Upper lobe of right lung (tissue), 1 donor: Measurements from ENCODE around the gene NBAS. TPM values are rescaled to one million over a fixed set of nuclear protein-coding genes. Genes with fewer than 3 reads are reported as not detected.

Experiments
- ATAC-seq: fragments of 200-7000 bp; cut with Tn5 transposase; one replicate; pipeline ENCODE4 v1.9.1; 2020; ENCODE audit warnings: mild to moderate bottlenecking, moderate library complexity
- DNase-seq: peaks from one replicate; pipeline ENCODE4 v3.0.0-alpha.2; 2020
- H3K27ac ChIP-seq: fragments of 200-600 bp; one replicate; pipeline ENCODE4 v1.8.0; 2022
- H3K27me3 ChIP-seq: fragments of 200-600 bp; one replicate; pipeline ENCODE4 v1.8.0; 2022; ENCODE audit warnings: mild to moderate bottlenecking
- H3K36me3 ChIP-seq: fragments of 200-600 bp; one replicate; pipeline ENCODE4 v1.8.0; 2022
- H3K4me1 ChIP-seq: fragments of 200-600 bp; one replicate; pipeline ENCODE4 v1.8.0; 2022
- H3K4me3 ChIP-seq: fragments of 200-600 bp; one replicate; pipeline ENCODE4 v1.8.0; 2022; ENCODE audit warnings: mild to moderate bottlenecking
- H3K9me3 ChIP-seq: fragments of 200-600 bp; one replicate; pipeline ENCODE4 v1.8.0; 2022
- CTCF ChIP-seq: fragments of 200-600 bp; IDR thresholded peaks from one replicate; pipeline ENCODE4 v1.8.0; 2022; ENCODE audit warnings: antibody characterized with exemption
- intact Hi-C: fragments of 100-400 bp; cut with DNase I; formaldehyde crosslinking; loops from one replicate; pipeline ENCODE4 v1.11.0; 2022
- total RNA-seq: library from RNA; stranded (reverse); fragmentation: NEBNext Ultra II Directional; extraction: Animal tissue kit (Norgen Biotek cat#: 25700); gene quantifications from one replicate; pipeline ENCODE4 v1.2.1, GENCODE V29; 2021
- donor health status: DM: no; HTN: yes; CAD: no; lungs with severe emphysema.

The NBAS gene
- total RNA-seq, 1 donor from 2014 or later: 38.8 TPM

- Histone ChIP-seq H3K36me3 (peaks cover 19% of the 10 kb centered on the region), H3K27me3 (no peaks in the 10 kb centered on the region), H3K4me1 (no peaks in the 10 kb centered on the region), H3K9me3 (no peaks in the 10 kb centered on the region), H3K4me3 (no peak overlapping the region), H3K27ac (no peak overlapping the region)
- intact Hi-C loops: no loop called here
- TF ChIP-seq CTCF: no peak
- ATAC-seq: no peak
- no peak for DNase-seq
Measured at GRCh38 chr2:15284614-15285013, 276.5 kb downstream of the NBAS start.

- TF ChIP-seq CTCF: no peak
- ATAC-seq: no peak
- Histone ChIP-seq H3K27me3 (no peaks in the 10 kb centered on the region), H3K27ac (no peak overlapping the region), H3K4me1 (no peaks in the 10 kb centered on the region), H3K36me3 (peaks cover 13% of the 10 kb centered on the region), H3K9me3 (no peaks in the 10 kb centered on the region), H3K4me3 (no peak overlapping the region)
- intact Hi-C loops: no loop called here
- no peak for DNase-seq
Measured at GRCh38 chr2:15281681-15282080, 279.5 kb downstream of the NBAS start.

- Histone ChIP-seq H3K9me3 (no peaks in the 10 kb centered on the region), H3K36me3 (peaks cover 20% of the 10 kb centered on the region), H3K27ac (no peak overlapping the region), H3K4me3 (no peak overlapping the region), H3K27me3 (no peaks in the 10 kb centered on the region), H3K4me1 (no peaks in the 10 kb centered on the region)
- TF ChIP-seq CTCF: no peak
- ATAC-seq (no peak), DNase-seq (no peak)
- intact Hi-C loops: no loop called here
Measured at GRCh38 chr2:15279201-15279876, 281.8 kb downstream of the NBAS start.

GRCh38 chr2:15278296-15278695 is 282.8 kb downstream of the NBAS start:
- Histone ChIP-seq H3K36me3 (peaks cover 20% of the 10 kb centered on the region), H3K27ac (no peak overlapping the region), H3K27me3 (no peaks in the 10 kb centered on the region), H3K4me3 (no peak overlapping the region), H3K9me3 (no peaks in the 10 kb centered on the region), H3K4me1 (no peaks in the 10 kb centered on the region)
- intact Hi-C loops: no loop called here
- no peak for TF ChIP-seq CTCF
- DNase-seq: no peak
- ATAC-seq: no peak

GRCh38 chr2:15275346-15275745 is 285.8 kb downstream of the NBAS start:
- H3K4me3 ChIP-seq: no peak overlapping the region
- no peaks in the 10 kb centered on the region for H3K4me1 ChIP-seq
- DNase-seq (no peak), ATAC-seq (no peak)
- no peaks in the 10 kb centered on the region for H3K9me3 ChIP-seq
- no peaks in the 10 kb centered on the region for H3K27me3 ChIP-seq
- intact Hi-C loops: no loop called here
- TF ChIP-seq CTCF: no peak
- H3K36me3 ChIP-seq: peaks cover 20% of the 10 kb centered on the region
- no peak overlapping the region for H3K27ac ChIP-seq

- H3K4me1 ChIP-seq: no peaks in the 10 kb centered on the region
- H3K9me3 ChIP-seq: no peaks in the 10 kb centered on the region
- DNase-seq: no peak
- intact Hi-C loops: no loop called here
- ATAC-seq: no peak
- no peak for TF ChIP-seq CTCF
- H3K27ac ChIP-seq: no peak overlapping the region
- H3K36me3 ChIP-seq: peaks cover 20% of the 10 kb centered on the region
- H3K27me3 ChIP-seq: no peaks in the 10 kb centered on the region
- no peak overlapping the region for H3K4me3 ChIP-seq
Measured at GRCh38 chr2:15273452-15273851, 287.7 kb downstream of the NBAS start.
